ENCODE data around the gene COIL. TPM values are rescaled to one million over a fixed set of nuclear protein-coding genes. Genes with fewer than 3 reads are reported as not detected.

The COIL gene
- total and polyA plus RNA-seq, 9 of the 15 experiments (the other 6 are each of a cell fraction or from before 2014, with no cell fraction given) = 23.9 to 41.3 (median 28.7) TPM

DNA sequence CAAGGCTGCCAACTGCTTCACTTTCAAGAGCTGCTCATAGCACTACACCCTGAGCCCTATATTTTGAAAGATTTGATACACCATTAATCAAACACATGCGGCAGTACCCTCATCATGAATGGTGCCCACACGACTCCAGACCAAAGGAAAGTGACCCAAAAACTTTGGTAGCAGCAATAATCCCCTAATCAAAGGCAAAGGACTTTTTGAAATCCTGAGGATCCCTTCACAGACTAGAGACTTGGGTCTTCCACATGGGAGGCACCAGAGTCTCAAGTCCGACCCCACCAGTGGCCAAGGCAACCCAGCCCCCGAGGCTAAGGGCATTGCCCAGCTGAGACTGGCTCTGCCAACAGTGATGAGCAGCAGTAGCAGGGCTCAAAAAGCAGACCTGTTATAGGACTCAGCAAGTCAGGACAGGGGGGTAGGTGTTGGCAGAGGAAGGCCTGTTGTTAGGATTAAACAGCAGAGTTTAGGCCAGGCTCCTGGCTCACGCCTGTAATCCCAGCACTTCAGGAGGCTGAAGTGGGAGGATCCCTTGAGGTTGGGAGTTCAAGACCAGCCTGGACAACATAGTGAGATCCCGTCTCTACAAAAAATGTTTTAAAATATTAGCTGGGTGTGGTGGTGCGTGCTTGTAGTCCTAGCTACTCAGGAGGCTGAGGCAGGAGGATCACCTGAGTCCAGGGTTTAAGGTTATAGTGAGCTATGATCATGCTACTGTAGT is 50.2 kb downstream of the COIL start (continued):
- TF ChIP-seq, protein P1, sequence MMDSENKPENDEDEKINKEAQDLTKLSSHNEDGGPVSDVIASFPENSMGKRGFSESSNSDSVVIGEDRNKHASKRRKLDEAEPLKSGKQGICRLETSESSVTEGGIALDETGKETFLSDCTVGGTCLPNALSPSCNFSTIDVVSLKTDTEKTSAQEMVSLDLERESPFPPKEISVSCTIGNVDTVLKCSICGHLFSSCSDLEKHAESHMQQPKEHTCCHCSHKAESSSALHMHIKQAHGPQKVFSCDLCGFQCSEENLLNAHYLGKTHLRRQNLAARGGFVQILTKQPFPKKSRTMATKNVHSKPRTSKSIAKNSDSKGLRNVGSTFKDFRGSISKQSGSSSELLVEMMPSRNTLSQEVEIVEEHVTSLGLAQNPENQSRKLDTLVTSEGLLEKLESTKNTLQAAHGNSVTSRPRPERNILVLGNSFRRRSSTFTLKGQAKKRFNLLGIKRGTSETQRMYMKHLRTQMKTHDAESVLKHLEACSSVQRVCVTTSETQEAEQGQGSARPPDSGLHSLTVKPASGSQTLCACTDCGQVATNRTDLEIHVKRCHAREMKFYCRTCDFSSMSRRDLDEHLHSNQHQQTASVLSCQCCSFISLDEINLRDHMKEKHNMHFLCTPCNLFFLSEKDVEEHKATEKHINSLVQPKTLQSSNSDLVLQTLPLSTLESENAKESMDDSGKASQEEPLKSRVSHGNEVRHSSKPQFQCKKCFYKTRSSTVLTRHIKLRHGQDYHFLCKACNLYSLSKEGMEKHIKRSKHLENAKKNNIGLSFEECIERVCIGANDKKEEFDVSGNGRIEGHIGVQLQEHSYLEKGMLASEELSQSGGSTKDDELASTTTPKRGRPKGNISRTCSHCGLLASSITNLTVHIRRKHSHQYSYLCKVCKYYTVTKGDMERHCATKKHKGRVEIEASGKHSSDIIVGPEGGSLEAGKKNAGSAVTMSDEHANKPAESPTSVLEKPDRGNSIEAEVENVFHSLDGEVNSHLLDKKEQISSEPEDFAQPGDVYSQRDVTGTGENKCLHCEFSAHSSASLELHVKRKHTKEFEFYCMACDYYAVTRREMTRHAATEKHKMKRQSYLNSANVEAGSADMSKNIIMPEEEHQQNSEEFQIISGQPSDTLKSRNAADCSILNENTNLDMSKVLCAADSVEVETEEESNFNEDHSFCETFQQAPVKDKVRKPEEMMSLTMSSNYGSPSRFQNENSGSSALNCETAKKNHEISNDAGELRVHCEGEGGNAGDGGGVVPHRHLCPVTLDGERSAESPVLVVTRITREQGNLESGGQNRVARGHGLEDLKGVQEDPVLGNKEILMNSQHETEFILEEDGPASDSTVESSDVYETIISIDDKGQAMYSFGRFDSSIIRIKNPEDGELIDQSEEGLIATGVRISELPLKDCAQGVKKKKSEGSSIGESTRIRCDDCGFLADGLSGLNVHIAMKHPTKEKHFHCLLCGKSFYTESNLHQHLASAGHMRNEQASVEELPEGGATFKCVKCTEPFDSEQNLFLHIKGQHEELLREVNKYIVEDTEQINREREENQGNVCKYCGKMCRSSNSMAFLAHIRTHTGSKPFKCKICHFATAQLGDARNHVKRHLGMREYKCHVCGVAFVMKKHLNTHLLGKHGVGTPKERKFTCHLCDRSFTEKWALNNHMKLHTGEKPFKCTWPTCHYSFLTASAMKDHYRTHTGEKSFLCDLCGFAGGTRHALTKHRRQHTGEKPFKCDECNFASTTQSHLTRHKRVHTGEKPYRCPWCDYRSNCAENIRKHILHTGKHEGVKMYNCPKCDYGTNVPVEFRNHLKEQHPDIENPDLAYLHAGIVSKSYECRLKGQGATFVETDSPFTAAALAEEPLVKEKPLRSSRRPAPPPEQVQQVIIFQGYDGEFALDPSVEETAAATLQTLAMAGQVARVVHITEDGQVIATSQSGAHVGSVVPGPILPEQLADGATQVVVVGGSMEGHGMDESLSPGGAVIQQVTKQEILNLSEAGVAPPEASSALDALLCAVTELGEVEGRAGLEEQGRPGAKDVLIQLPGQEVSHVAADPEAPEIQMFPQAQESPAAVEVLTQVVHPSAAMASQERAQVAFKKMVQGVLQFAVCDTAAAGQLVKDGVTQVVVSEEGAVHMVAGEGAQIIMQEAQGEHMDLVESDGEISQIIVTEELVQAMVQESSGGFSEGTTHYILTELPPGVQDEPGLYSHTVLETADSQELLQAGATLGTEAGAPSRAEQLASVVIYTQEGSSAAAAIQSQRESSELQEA (IDR thresholded peaks at IDR 0.05; ENCODE audit: low read depth) = no peak
- TF ChIP-seq CHD4 (IDR thresholded peaks at IDR 0.05; ENCODE audit: insufficient read depth, insufficient replicate concordance, low read depth, low read length, poor library complexity, severe bottlenecking) (peak; percentile 29), SNIP1 (IDR thresholded peaks at IDR 0.05; ENCODE audit: low read depth) (no peak), ZNF140 (CRISPR knock-in tag; IDR thresholded peaks at IDR 0.05) (no peak), ZNF224 (CRISPR knock-in tag; IDR thresholded peaks at IDR 0.05) (no peak), CHD2 (IDR thresholded peaks at IDR 0.05; ENCODE audit: low read depth, low read length) (no peak), MBD2 (IDR thresholded peaks at IDR 0.05; ENCODE audit: borderline replicate concordance, low read depth) (0 out of 2 replicates have a peak, but pooled peaks have one; percentile 4), ZNF143 (CRISPR knock-in tag; IDR thresholded peaks at IDR 0.05) (no peak), ELF4 (CRISPR knock-in tag; IDR thresholded peaks at IDR 0.05) (no peak), FOXA1 (IDR thresholded peaks at IDR 0.05; ENCODE audit: borderline replicate concordance) (no peak), MYC (IDR thresholded peaks at IDR 0.05; ENCODE audit: low read depth, low read length) (no peak; the same call in 1 of the 2 replicates), MYC (CRISPR knock-in tag; IDR thresholded peaks at IDR 0.05; ENCODE audit: borderline replicate concordance, low read depth) (no peak), MCM2 (IDR thresholded peaks at IDR 0.05; ENCODE audit: low read depth) (no peak), BRD4 (IDR thresholded peaks at IDR 0.05) (no peak)
- TF ChIP-seq, protein P2, sequence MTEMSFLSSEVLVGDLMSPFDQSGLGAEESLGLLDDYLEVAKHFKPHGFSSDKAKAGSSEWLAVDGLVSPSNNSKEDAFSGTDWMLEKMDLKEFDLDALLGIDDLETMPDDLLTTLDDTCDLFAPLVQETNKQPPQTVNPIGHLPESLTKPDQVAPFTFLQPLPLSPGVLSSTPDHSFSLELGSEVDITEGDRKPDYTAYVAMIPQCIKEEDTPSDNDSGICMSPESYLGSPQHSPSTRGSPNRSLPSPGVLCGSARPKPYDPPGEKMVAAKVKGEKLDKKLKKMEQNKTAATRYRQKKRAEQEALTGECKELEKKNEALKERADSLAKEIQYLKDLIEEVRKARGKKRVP (CRISPR knock-in tag; IDR thresholded peaks at IDR 0.05) = no peak
- TF ChIP-seq, protein P3, sequence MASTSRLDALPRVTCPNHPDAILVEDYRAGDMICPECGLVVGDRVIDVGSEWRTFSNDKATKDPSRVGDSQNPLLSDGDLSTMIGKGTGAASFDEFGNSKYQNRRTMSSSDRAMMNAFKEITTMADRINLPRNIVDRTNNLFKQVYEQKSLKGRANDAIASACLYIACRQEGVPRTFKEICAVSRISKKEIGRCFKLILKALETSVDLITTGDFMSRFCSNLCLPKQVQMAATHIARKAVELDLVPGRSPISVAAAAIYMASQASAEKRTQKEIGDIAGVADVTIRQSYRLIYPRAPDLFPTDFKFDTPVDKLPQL (IDR thresholded peaks at IDR 0.05; ENCODE audit: extremely low read depth, insufficient read length) = no peak
